MM.1S (cell line): ENCODE results near the gene RFNG.

ENCODE experiments used
- DNase-seq: peaks from one replicate; pipeline ENCODE4 v3.0.0-alpha.2; 2015
- H2AFZ ChIP-seq: fragments of 300-600 bp; sonication (generic); 2 replicates; pipeline ENCODE4 v1.6.0; 2016; ENCODE audit warnings: antibody characterized with exemption, low read length
- H3F3A ChIP-seq: fragments of 300-600 bp; sonication (generic); 2 replicates; pipeline ENCODE4 v1.6.1; 2016; ENCODE audit warnings: mild to moderate bottlenecking, antibody characterized with exemption, low read length, moderate library complexity, mixed read lengths; ENCODE audit not compliant: insufficient read depth
- H3K27ac ChIP-seq: fragments of 300-600 bp; sonication (generic); 2 replicates; pipeline ENCODE4 v1.5.1; 2016; ENCODE audit warnings: mild to moderate bottlenecking, low read length
- H3K27me3 ChIP-seq: fragments of 300-600 bp; sonication (generic); replicated peaks from 2 replicates; pipeline ENCODE4 v1.6.0; 2016; ENCODE audit warnings: low read length; ENCODE audit not compliant: insufficient read depth
- H3K36me3 ChIP-seq: fragments of 300-600 bp; sonication (generic); replicated peaks from 2 replicates; pipeline ENCODE4 v1.6.1; 2016; ENCODE audit warnings: mild to moderate bottlenecking, low read length, mixed read lengths; ENCODE audit not compliant: insufficient read depth
- H3K4me1 ChIP-seq: fragments of 300-600 bp; sonication (generic); 2 replicates; pipeline ENCODE4 v1.6.1; 2016; ENCODE audit warnings: low read length, mixed read lengths
- H3K4me2 ChIP-seq: fragments of 300-600 bp; sonication (generic); 2 replicates; pipeline ENCODE4 v1.6.0; 2016; ENCODE audit warnings: low read depth, low read length
- H3K4me3 ChIP-seq: fragments of 300-600 bp; sonication (generic); 2 replicates; pipeline ENCODE4 v1.5.1; 2016; ENCODE audit warnings: low read length, mixed read lengths
- H3K79me2 ChIP-seq: fragments of 300-600 bp; sonication (generic); 2 replicates; pipeline ENCODE4 v1.6.1; 2016; ENCODE audit warnings: mixed run types, low read length, mixed read lengths
- H3K9ac ChIP-seq: fragments of 300-600 bp; sonication (generic); 2 replicates; pipeline ENCODE4 v1.6.1; 2016; ENCODE audit warnings: low read length, mixed read lengths
- H3K9me2 ChIP-seq: fragments of 300-600 bp; sonication (generic); replicated peaks from 2 replicates; pipeline ENCODE4 v1.6.1; 2016; ENCODE audit warnings: mild to moderate bottlenecking, low read length, mixed read lengths; ENCODE audit not compliant: insufficient read depth
- H3K9me3 ChIP-seq: fragments of 300-600 bp; sonication (generic); replicated peaks from 2 replicates; pipeline ENCODE4 v1.6.1; 2016; ENCODE audit warnings: mild to moderate bottlenecking, low read length, mixed read lengths; ENCODE audit not compliant: insufficient read depth
- H4K20me1 ChIP-seq: fragments of 300-600 bp; sonication (generic); 2 replicates; pipeline ENCODE4 v1.6.1; 2016; ENCODE audit warnings: mild to moderate bottlenecking, low read length, moderate library complexity, mixed read lengths; ENCODE audit not compliant: insufficient read depth
- CTCF ChIP-seq: fragments of 300-600 bp; sonication (generic); IDR thresholded peaks from 2 replicates; pipeline ENCODE4 v1.5.1; 2016; ENCODE audit warnings: antibody characterized with exemption, low read length, mixed read lengths
- EZH2 ChIP-seq: fragments of 300-600 bp; sonication (generic); optimal IDR thresholded peaks from 2 replicates; pipeline ENCODE3; 2017; ENCODE audit warnings: low read depth, mild to moderate bottlenecking, antibody characterized with exemption, low read length, mixed read lengths
- EZH2phosphoT487 ChIP-seq: fragments of 300-600 bp; sonication (generic); IDR thresholded peaks from 2 replicates; pipeline ENCODE4 v1.6.1; 2018; ENCODE audit warnings: antibody characterized with exemption, low read length

Gene RFNG

GRCh38 chr17:82050152-82050760 is 1.4 kb downstream of the RFNG start:
- Histone ChIP-seq H3K36me3 (no peaks in the 10 kb centered on the region; the same call in 1 of the 2 replicates), H3K4me2 (peak overlapping the region; percentile 94), H4K20me1 (no peaks in the 10 kb centered on the region), H3F3A (no peaks in the 10 kb centered on the region), H3K27ac (no peak overlapping the region), H2AFZ (no peak overlapping the region), H3K4me1 (peaks cover 7% of the 10 kb centered on the region; the same call in 1 of the 2 replicates), H3K4me3 (no peak overlapping the region; the same call in 1 of the 2 replicates), H3K79me2 (peaks cover 24% of the 10 kb centered on the region), H3K27me3 (no peaks in the 10 kb centered on the region), H3K9me2 (no peaks in the 10 kb centered on the region), H3K9ac (no peak overlapping the region), H3K9me3 (no peaks in the 10 kb centered on the region)
- no peak for DNase-seq
- no peak for TF ChIP-seq EZH2
- TF ChIP-seq CTCF, result no peak
- no peak for TF ChIP-seq EZH2phosphoT487

- H3K36me3 ChIP-seq, result no peaks in the 10 kb centered on the region; the same call in 1 of the 2 replicates
- no peaks in the 10 kb centered on the region for H3K27me3 ChIP-seq
- H3K27ac ChIP-seq, result no peak overlapping the region
- H3K4me3 ChIP-seq, result no peak overlapping the region
- no peak for DNase-seq
- H3K9me2 ChIP-seq, result no peaks in the 10 kb centered on the region
- no peak overlapping the region for H2AFZ ChIP-seq
- no peaks in the 10 kb centered on the region for H3F3A ChIP-seq
- H3K9me3 ChIP-seq, result no peaks in the 10 kb centered on the region
- no peak overlapping the region for H3K4me2 ChIP-seq
- no peak for TF ChIP-seq CTCF
- TF ChIP-seq EZH2, result no peak
- no peak for TF ChIP-seq EZH2phosphoT487
- peaks cover 24% of the 10 kb centered on the region for H3K79me2 ChIP-seq
- H4K20me1 ChIP-seq, result no peaks in the 10 kb centered on the region
- H3K4me1 ChIP-seq, result peaks cover 7% of the 10 kb centered on the region; the same call in 1 of the 2 replicates
- H3K9ac ChIP-seq, result no peak overlapping the region
These were observed 2.1 kb downstream of the RFNG start for GRCh38 chr17:82049521-82049971.

- Histone ChIP-seq H3K27ac (no peak overlapping the region), H3K9me3 (no peaks in the 10 kb centered on the region), H3K4me3 (no peak overlapping the region), H4K20me1 (no peaks in the 10 kb centered on the region), H3F3A (no peaks in the 10 kb centered on the region), H2AFZ (no peak overlapping the region), H3K9me2 (no peaks in the 10 kb centered on the region), H3K4me1 (peaks cover 7% of the 10 kb centered on the region; the same call in 1 of the 2 replicates), H3K27me3 (no peaks in the 10 kb centered on the region), H3K9ac (no peak overlapping the region), H3K79me2 (peaks cover 24% of the 10 kb centered on the region), H3K4me2 (no peak overlapping the region), H3K36me3 (no peaks in the 10 kb centered on the region; the same call in 1 of the 2 replicates)
- no peak for DNase-seq
- no peak for TF ChIP-seq EZH2phosphoT487
- no peak for TF ChIP-seq EZH2
- no peak for TF ChIP-seq CTCF
These were observed 2.5 kb downstream of the RFNG start for GRCh38 chr17:82049106-82049505.
